ENCODE measurements around the gene E2F6. TPM values are rescaled to one million over a fixed set of nuclear protein-coding genes. Genes with fewer than 3 reads are reported as not detected.

E2F6 gene
- total RNA-seq, 4 donors from 2014 or later: 10.1 to 18.2 (median 13.4) TPM

DNA sequence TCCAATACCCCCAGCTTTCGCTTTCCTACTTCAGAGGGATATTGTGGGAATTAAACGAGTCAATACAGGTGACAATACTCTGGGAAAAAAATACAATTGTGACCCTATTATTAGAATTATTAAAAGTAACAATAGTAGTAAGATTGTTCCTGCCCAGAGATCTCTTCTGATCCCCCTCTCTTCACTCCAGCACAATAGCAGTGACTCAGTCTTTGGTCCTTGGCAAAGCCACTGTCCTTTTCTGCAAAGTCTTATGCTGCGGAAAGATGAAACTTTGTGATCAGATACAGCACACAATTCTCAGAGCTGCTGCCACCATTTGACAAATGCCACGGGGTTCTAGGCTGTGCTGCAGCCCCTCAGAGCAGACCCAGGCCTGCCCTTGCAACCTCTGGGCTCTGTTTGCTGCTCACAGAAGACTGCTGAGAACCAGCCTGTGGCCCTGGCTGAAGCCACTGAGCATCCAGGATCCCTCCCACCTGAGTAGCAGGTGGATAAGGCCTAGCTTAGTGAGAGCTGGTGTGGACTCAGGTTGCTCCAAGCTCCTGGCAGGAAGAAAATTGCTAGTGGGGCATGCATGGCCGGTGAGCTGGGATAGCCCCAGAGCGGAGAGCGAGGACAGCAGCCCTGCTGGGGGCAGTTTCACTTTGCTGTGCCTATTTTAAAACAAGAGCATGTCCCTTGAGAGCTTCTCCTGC lies 61.4 kb downstream of the E2F6 start:
- H3K4me3 ChIP-seq (ENCODE audit: low read depth, poor library complexity, severe bottlenecking): no peak overlapping the region
- TF ChIP-seq, protein P1, sequence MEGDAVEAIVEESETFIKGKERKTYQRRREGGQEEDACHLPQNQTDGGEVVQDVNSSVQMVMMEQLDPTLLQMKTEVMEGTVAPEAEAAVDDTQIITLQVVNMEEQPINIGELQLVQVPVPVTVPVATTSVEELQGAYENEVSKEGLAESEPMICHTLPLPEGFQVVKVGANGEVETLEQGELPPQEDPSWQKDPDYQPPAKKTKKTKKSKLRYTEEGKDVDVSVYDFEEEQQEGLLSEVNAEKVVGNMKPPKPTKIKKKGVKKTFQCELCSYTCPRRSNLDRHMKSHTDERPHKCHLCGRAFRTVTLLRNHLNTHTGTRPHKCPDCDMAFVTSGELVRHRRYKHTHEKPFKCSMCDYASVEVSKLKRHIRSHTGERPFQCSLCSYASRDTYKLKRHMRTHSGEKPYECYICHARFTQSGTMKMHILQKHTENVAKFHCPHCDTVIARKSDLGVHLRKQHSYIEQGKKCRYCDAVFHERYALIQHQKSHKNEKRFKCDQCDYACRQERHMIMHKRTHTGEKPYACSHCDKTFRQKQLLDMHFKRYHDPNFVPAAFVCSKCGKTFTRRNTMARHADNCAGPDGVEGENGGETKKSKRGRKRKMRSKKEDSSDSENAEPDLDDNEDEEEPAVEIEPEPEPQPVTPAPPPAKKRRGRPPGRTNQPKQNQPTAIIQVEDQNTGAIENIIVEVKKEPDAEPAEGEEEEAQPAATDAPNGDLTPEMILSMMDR (IDR thresholded peaks at IDR 0.05): no peak
- TF ChIP-seq POLR2A (IDR thresholded peaks at IDR 0.05): no peak
- WGBS, 2 donors: 78 to 79% methylated on average over 7 of the region's 7 CpGs
- intact Hi-C loops (cut with DNase I; ENCODE audit: low total_unique reads): no loop called here
- peak in 1 of 2 donors; percentile 66 for DNase-seq (ENCODE audit: low spot score in 2 of 2)

DNA sequence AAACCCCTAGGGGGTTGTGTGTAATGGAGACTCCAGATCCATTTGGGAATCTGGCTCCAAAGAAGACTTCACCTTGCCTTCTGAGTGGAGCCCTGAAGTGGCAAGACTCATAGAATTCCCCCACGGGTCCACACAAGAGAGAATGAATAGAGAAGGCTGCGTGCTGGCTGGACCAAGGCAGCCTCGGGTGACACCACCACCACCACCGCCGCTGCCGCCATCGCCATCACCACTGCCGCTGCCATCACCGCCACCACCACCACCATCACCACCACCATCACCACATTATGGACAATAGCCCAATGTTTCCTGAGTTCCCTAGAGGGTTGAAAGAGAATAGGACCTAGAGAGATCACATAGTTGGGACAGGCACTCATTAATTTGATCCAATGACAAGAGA lies 63.5 kb downstream of the E2F6 start:
- TF ChIP-seq POLR2A (IDR thresholded peaks at IDR 0.05): no peak
- TF ChIP-seq, protein P1 (IDR thresholded peaks at IDR 0.05): no peak
- WGBS, 2 donors: 96 to 99% methylated on average over 9 of the region's 9 CpGs
- intact Hi-C loops (cut with DNase I; ENCODE audit: low total_unique reads): no loop called here
- H3K4me3 ChIP-seq (ENCODE audit: low read depth, poor library complexity, severe bottlenecking): no peak overlapping the region
- peak in 1 of 2 donors; percentile 75 for DNase-seq (ENCODE audit: low spot score in 2 of 2)

DNA sequence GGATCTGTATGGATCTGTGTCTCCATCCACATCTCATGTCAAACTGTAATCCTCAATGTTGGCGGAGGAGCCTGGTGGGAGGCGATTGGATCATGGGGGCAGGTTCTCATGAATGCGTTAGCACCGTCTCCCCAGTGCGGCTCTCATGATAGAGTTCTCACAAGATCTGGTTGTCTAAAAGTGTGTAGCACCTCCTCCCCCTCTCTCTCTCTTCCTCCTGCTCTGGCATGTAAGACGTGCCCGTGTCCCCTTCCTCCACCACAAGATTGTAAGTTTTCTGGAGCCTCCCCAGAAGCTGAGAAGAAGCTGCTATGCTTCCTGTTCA lies 66.6 kb downstream of the E2F6 start:
- 91 to 95% methylated on average over 7 of the region's 7 CpGs for whole genome bisulfite sequencing, 2 donors
- no peak for TF ChIP-seq POLR2A (IDR thresholded peaks at IDR 0.05)
- TF ChIP-seq, protein P1 (IDR thresholded peaks at IDR 0.05): no peak
- DNase-seq (ENCODE audit: low spot score in 2 of 2): peak in 1 of 2 donors; percentile 68
- intact Hi-C loops (cut with DNase I; ENCODE audit: low total_unique reads): no loop called here
- H3K4me3 ChIP-seq (ENCODE audit: low read depth, poor library complexity, severe bottlenecking): no peak overlapping the region

DNA sequence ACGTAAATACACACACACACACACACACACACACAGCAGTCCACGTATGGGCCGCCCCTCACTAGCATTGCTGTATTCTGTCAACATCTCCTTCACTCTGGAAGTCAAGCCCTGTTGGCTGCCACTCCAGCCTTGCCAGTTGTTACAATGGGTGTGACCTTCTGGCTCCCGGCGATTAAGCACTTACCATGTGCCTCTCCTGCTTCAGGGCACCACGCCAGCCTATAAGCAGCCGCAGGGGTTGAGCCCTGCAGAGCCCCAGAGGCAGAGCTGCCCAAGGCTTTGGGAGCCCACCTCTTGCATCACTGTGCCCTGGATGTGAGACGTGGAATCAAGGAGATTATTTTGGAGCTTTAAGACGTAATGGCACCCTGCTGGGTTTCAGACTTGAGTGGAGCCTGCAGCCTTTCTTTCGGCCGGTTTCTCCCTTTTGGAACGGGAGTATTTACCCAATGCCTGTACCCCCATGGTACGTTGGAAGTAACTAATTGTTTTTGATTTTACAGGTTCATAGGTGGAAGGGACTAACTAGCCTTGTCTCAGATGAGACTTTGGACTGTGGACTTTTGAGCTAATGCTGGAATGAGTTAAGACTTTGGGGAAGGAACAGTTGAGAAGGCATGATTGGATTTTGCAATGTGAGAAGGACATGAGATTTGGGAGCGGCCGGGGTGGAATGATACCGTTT lies 67.1 kb downstream of the E2F6 start:
- intact Hi-C loops (cut with DNase I; ENCODE audit: low total_unique reads): no loop called here
- TF ChIP-seq, protein P1 (IDR thresholded peaks at IDR 0.05): no peak
- TF ChIP-seq POLR2A (IDR thresholded peaks at IDR 0.05): no peak
- peak in 1 of 2 donors; percentile 60 for DNase-seq (ENCODE audit: low spot score in 2 of 2)
- 58 to 60% methylated on average over 15 to 16 of the region's 16 CpGs for WGBS, 2 donors
- no peak overlapping the region for H3K4me3 ChIP-seq (ENCODE audit: low read depth, poor library complexity, severe bottlenecking)

DNA sequence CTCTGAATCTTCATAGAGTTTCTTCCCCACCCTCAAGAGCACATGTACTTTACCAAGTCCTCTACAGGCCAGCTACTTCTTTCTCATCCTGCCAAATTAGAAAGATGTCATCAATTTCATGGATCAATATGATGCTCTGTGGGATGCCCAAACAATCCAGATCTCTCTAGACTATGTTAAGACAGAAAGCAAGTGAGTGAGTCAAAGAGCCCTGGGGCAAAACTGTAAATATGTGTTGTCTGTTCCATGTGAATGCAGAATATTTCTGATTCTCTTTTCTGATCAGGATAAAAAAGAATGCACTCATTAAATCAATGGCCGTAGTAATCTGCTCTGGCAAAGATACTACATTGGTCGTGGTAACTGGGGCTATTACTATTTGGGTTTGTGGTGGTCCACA lies 68.4 kb downstream of the E2F6 start:
- no peak for TF ChIP-seq POLR2A (IDR thresholded peaks at IDR 0.05)
- TF ChIP-seq, protein P1 (IDR thresholded peaks at IDR 0.05): no peak
- intact Hi-C loops (cut with DNase I; ENCODE audit: low total_unique reads): no loop called here
- H3K4me3 ChIP-seq (ENCODE audit: low read depth, poor library complexity, severe bottlenecking): no peak overlapping the region
- DNase-seq (ENCODE audit: low spot score in 2 of 2): no peak
- 59 to 74% methylated on average over 2 of the region's 2 CpGs for WGBS, 2 donors

Data from lower leg skin (tissue), 4 donors.